Vagina (tissue), 2 donors: Measurements from ENCODE around the gene DDX4. TPM values are rescaled to one million over a fixed set of nuclear protein-coding genes. Genes with fewer than 3 reads are reported as not detected.

Experiments used
- DNase-seq, 2 donors: peaks; one replicate each; pipeline ENCODE4 v3.0.0-alpha.2; 2017; ENCODE audit errors: extremely low spot score in 2 of 2
- H3K27ac ChIP-seq: fragments of 200-600 bp; sonication (generic); one replicate; pipeline ENCODE4 v1.5.1; 2019
- H3K27me3 ChIP-seq: fragments of 200-600 bp; sonication (generic); one replicate; pipeline ENCODE4 v1.5.1; 2019
- H3K36me3 ChIP-seq, 2 donors: fragments of 200-600 bp; sonication (generic); one replicate each; pipeline ENCODE4 v1.5.1; 2017 to 2019
- H3K4me1 ChIP-seq: fragments of 200-600 bp; sonication (generic); one replicate; pipeline ENCODE4 v1.5.1; 2019
- H3K4me3 ChIP-seq, 2 donors: fragments of 200-600 bp; sonication (generic); 1 replicate in 1 of 2; 2 replicates in 1 of 2; pipeline ENCODE4 v1.5.1; 2016 to 2019
- H3K9me3 ChIP-seq: fragments of 200-600 bp; sonication (generic); one replicate; pipeline ENCODE4 v1.5.1; 2019
- CTCF ChIP-seq, 3 experiments: fragments of 450-650 bp in 2 of 3; fragments of 200-600 bp in 1 of 3; sonication (generic) in 1 of 3; IDR thresholded peaks; one replicate each; pipeline ENCODE4 v1.5.1; 2017 to 2019; ENCODE audit warnings: antibody characterized with exemption in 3 of 3, mild to moderate bottlenecking in 2 of 3, moderate library complexity in 2 of 3
- POLR2A ChIP-seq, 2 donors: fragments of 450-650 bp; IDR thresholded peaks; one replicate each; pipeline ENCODE4 v1.6.1; 2017; ENCODE audit warnings: antibody characterized with exemption in 2 of 2, mild to moderate bottlenecking in 2 of 2, moderate library complexity in 2 of 2
- POLR2AphosphoS5 ChIP-seq, 2 donors: sonication (generic); formaldehyde crosslinking; IDR thresholded peaks; one replicate each; pipeline ENCODE4 v1.9.0; 2017; ENCODE audit warnings: antibody characterized with exemption in 2 of 2, mild to moderate bottlenecking in 2 of 2, low read depth in 1 of 2; ENCODE audit not compliant: insufficient read depth in 1 of 2
- intact Hi-C: fragments of 100-400 bp; cut with DNase I; formaldehyde crosslinking; loops from one replicate; pipeline ENCODE4 v1.15.1; 2023
- total RNA-seq: library from RNA; depleted of rRNA; stranded (reverse); fragments of >200 nt; gene quantifications from one replicate; pipeline ENCODE4 v1.2.3, GENCODE V29; 2016

Gene DDX4
- total RNA-seq, 1 donor from 2014 or later = not detected

- no peak overlapping the region for H3K27ac ChIP-seq
- intact Hi-C loops = no loop called here
- TF ChIP-seq POLR2AphosphoS5 (IDR thresholded peaks at IDR 0.05; ENCODE audit: insufficient read depth in 1 of 2, low read depth in 1 of 2) (no peak), CTCF (IDR thresholded peaks at IDR 0.05) (no peak), POLR2A (IDR thresholded peaks at IDR 0.05) (no peak)
- H3K4me1 ChIP-seq = no peaks in the 10 kb centered on the region
- no peak overlapping the region for H3K4me3 ChIP-seq
- no peaks in the 10 kb centered on the region for H3K36me3 ChIP-seq
- no peaks in the 10 kb centered on the region for H3K27me3 ChIP-seq
- DNase-seq = no peak
- H3K9me3 ChIP-seq = no peaks in the 10 kb centered on the region
These were observed 17.6 kb upstream of the DDX4 start for GRCh38 chr5:55720188-55720703.

- H3K4me1 ChIP-seq = no peaks in the 10 kb centered on the region
These were observed 13.6 kb upstream of the DDX4 start for GRCh38 chr5:55724281-55724680.

GRCh38 chr5:55731848-55732247 is 6.0 kb upstream of the DDX4 start:
- H3K9me3 ChIP-seq = no peaks in the 10 kb centered on the region
- H3K27me3 ChIP-seq = no peaks in the 10 kb centered on the region
- TF ChIP-seq CTCF (IDR thresholded peaks at IDR 0.05) = no peak
- no peak for TF ChIP-seq POLR2A (IDR thresholded peaks at IDR 0.05)
- TF ChIP-seq POLR2AphosphoS5 (IDR thresholded peaks at IDR 0.05; ENCODE audit: insufficient read depth in 1 of 2, low read depth in 1 of 2) = no peak
- intact Hi-C loops = no loop called here
- no peak for DNase-seq
- H3K36me3 ChIP-seq = no peaks in the 10 kb centered on the region
- H3K27ac ChIP-seq = no peak overlapping the region
- H3K4me3 ChIP-seq = no peak overlapping the region
- no peaks in the 10 kb centered on the region for H3K4me1 ChIP-seq

More at GRCh38 chr5:55724281-55724680, 13.6 kb upstream of the DDX4 start:
- H3K9me3 ChIP-seq = no peaks in the 10 kb centered on the region
- intact Hi-C loops = no loop called here
- H3K4me3 ChIP-seq = no peak overlapping the region
- no peaks in the 10 kb centered on the region for H3K27me3 ChIP-seq
- H3K27ac ChIP-seq = no peak overlapping the region
- H3K36me3 ChIP-seq = no peaks in the 10 kb centered on the region
- no peak for DNase-seq
- TF ChIP-seq CTCF (IDR thresholded peaks at IDR 0.05) (no peak), POLR2AphosphoS5 (IDR thresholded peaks at IDR 0.05; ENCODE audit: insufficient read depth in 1 of 2, low read depth in 1 of 2) (no peak), POLR2A (IDR thresholded peaks at IDR 0.05) (no peak)

- Histone ChIP-seq H3K4me1 (no peaks in the 10 kb centered on the region), H3K9me3 (no peaks in the 10 kb centered on the region)
These were observed 5.3 kb upstream of the DDX4 start for GRCh38 chr5:55732585-55732984.

More at GRCh38 chr5:55732585-55732984, 5.3 kb upstream of the DDX4 start:
- H3K36me3 ChIP-seq = no peaks in the 10 kb centered on the region
- H3K4me3 ChIP-seq = no peak overlapping the region
- TF ChIP-seq CTCF (IDR thresholded peaks at IDR 0.05) = no peak
- TF ChIP-seq POLR2AphosphoS5 (IDR thresholded peaks at IDR 0.05; ENCODE audit: insufficient read depth in 1 of 2, low read depth in 1 of 2) = no peak
- TF ChIP-seq POLR2A (IDR thresholded peaks at IDR 0.05) = no peak
- H3K27me3 ChIP-seq = no peaks in the 10 kb centered on the region
- intact Hi-C loops = no loop called here
- DNase-seq = no peak
- no peak overlapping the region for H3K27ac ChIP-seq
